Measurements from ENCODE around the gene TPRG1.

Gene TPRG1

GRCh38 chr3:189171707-189172106, at the start of gene TPRG1:
TSS of gene TPRG1 (plus strand) at chr3:189171971. CDS start at chr3:189207385, 35,414 bp downstream.
- H3K9me3 Mint-ChIP-seq = no peaks in the 10 kb centered on the region
- H3K4me3 Mint-ChIP-seq = no peak within 1 kb of the TSS
- TF ChIP-seq CTCF (IDR thresholded peaks at IDR 0.05; ENCODE audit: unreplicated experiment in 3 of 3) = no peak
- no peaks in the 10 kb centered on the region for H3K4me1 Mint-ChIP-seq
- no peak within 1 kb of the TSS for H3K27ac Mint-ChIP-seq
- H3K36me3 Mint-ChIP-seq (ENCODE audit: low read depth) = no peaks in the 10 kb centered on the region
- H3K27me3 Mint-ChIP-seq (ENCODE audit: low read depth) = no peaks in the 10 kb centered on the region

- H3K9me3 Mint-ChIP-seq = peaks cover 3% of the 10 kb centered on the region
- no peaks in the 10 kb centered on the region for H3K36me3 Mint-ChIP-seq (ENCODE audit: low read depth)
- peaks cover 21% of the 10 kb centered on the region for H3K4me1 Mint-ChIP-seq
- no peak for TF ChIP-seq CTCF (IDR thresholded peaks at IDR 0.05; ENCODE audit: unreplicated experiment in 3 of 3)
- no peak overlapping the region for H3K4me3 Mint-ChIP-seq
- no peaks in the 10 kb centered on the region for H3K27me3 Mint-ChIP-seq (ENCODE audit: low read depth)
- peak overlapping the region in 1 of 3 experiments; percentile 45 for H3K27ac Mint-ChIP-seq
These were observed 49.7 kb upstream of the TPRG1 start for GRCh38 chr3:189122110-189122509.

- TF ChIP-seq CTCF (IDR thresholded peaks at IDR 0.05; ENCODE audit: unreplicated experiment in 3 of 3) = no peak
- H3K36me3 Mint-ChIP-seq (ENCODE audit: low read depth) = no peaks in the 10 kb centered on the region
- H3K9me3 Mint-ChIP-seq = peaks cover 3% of the 10 kb centered on the region
- no peaks in the 10 kb centered on the region for H3K27me3 Mint-ChIP-seq (ENCODE audit: low read depth)
- peaks cover 21% of the 10 kb centered on the region for H3K4me1 Mint-ChIP-seq
- peak overlapping the region in 2 of 3 experiments; percentile 12 to 45 for H3K27ac Mint-ChIP-seq
- H3K4me3 Mint-ChIP-seq = no peak overlapping the region
These were observed 49.1 kb upstream of the TPRG1 start for GRCh38 chr3:189122526-189123205.

- H3K27ac Mint-ChIP-seq = peak overlapping the region in 2 of 3 experiments; percentile 45 to 49
- H3K27me3 Mint-ChIP-seq (ENCODE audit: low read depth) = no peaks in the 10 kb centered on the region
- H3K4me3 Mint-ChIP-seq = no peak overlapping the region
- peaks cover 21% of the 10 kb centered on the region for H3K4me1 Mint-ChIP-seq
- no peak for TF ChIP-seq CTCF (IDR thresholded peaks at IDR 0.05; ENCODE audit: unreplicated experiment in 3 of 3)
- no peaks in the 10 kb centered on the region for H3K9me3 Mint-ChIP-seq
- H3K36me3 Mint-ChIP-seq (ENCODE audit: low read depth) = no peaks in the 10 kb centered on the region
These were observed 48.0 kb upstream of the TPRG1 start for GRCh38 chr3:189123595-189124387.

- Mint-ChIP-seq H3K4me3 (no peak overlapping the region), H3K27me3 (ENCODE audit: low read depth) (no peaks in the 10 kb centered on the region), H3K4me1 (no peaks in the 10 kb centered on the region), H3K9me3 (no peaks in the 10 kb centered on the region), H3K27ac (no peak overlapping the region), H3K36me3 (ENCODE audit: low read depth) (no peaks in the 10 kb centered on the region)
- no peak for TF ChIP-seq CTCF (IDR thresholded peaks at IDR 0.05; ENCODE audit: unreplicated experiment in 3 of 3)
These were observed 39.5 kb upstream of the TPRG1 start for GRCh38 chr3:189132231-189132671.

Data from nephron (organoid).